Activated CD8-positive, alpha-beta memory T cell treated with anti-CD3 and anti-CD28 coated beads for 4 hours (primary cell): ENCODE data around the gene DNAAF8.
"Not testable (repeated sequence)": the region's sequence is repeated elsewhere in the genome, so short reads cannot be mapped to it uniquely, and the experiment has no call there.

Source experiments
- DNase-seq, 2 donors: peaks; one replicate each; pipeline ENCODE4 v3.0.0-alpha.2; 2020; ENCODE audit warnings: low read depth in 2 of 2

The DNAAF8 gene

GRCh38 chr16:4723071-4723767 is 11.1 kb upstream of the DNAAF8 start:
- DNase-seq = no peak

- DNase-seq = no peak
These were observed 9.6 kb upstream of the DNAAF8 start for GRCh38 chr16:4724661-4725270.

GRCh38 chr16:4726616-4727015 is 7.7 kb upstream of the DNAAF8 start:
- DNase-seq = no peak

- no peak for DNase-seq
These were observed 5.7 kb upstream of the DNAAF8 start for GRCh38 chr16:4728676-4729075.

- DNase-seq = no peak
These were observed 4.5 kb upstream of the DNAAF8 start for GRCh38 chr16:4729876-4730275.

GRCh38 chr16:4733211-4733742 is 1.1 kb upstream of the DNAAF8 start:
- DNase-seq = no peak

- peak; percentile 4 to 5 for DNase-seq
These were observed 632 bp upstream of the DNAAF8 start for GRCh38 chr16:4733747-4734062.

GRCh38 chr16:4734730-4735535 is 596 bp downstream of the DNAAF8 start:
- peak; percentile 87 to 92 for DNase-seq

- no peak for DNase-seq
These were observed 2.2 kb downstream of the DNAAF8 start for GRCh38 chr16:4736546-4736945.

GRCh38 chr16:4737545-4737944 is 3.2 kb downstream of the DNAAF8 start:
- no peak for DNase-seq

GRCh38 chr16:4738370-4738769 is 4.0 kb downstream of the DNAAF8 start:
- DNase-seq = not testable (repeated sequence)

- no peak for DNase-seq
These were observed 9.0 kb downstream of the DNAAF8 start for GRCh38 chr16:4743226-4743878.

GRCh38 chr16:4744555-4745273 is 10.4 kb downstream of the DNAAF8 start:
- DNase-seq = no peak

- DNase-seq = no peak
These were observed 10.9 kb downstream of the DNAAF8 start for GRCh38 chr16:4745274-4745569.

GRCh38 chr16:4746215-4746614 is 11.9 kb downstream of the DNAAF8 start:
- DNase-seq = no peak

GRCh38 chr16:4746991-4747574 is 12.7 kb downstream of the DNAAF8 start:
- DNase-seq = no peak

GRCh38 chr16:4747906-4748681 is 13.8 kb downstream of the DNAAF8 start:
- no peak for DNase-seq

- DNase-seq = no peak
These were observed 14.5 kb downstream of the DNAAF8 start for GRCh38 chr16:4748682-4749411.

- DNase-seq = no peak
These were observed 15.4 kb downstream of the DNAAF8 start for GRCh38 chr16:4749700-4750257.

- no peak for DNase-seq
These were observed 16.6 kb downstream of the DNAAF8 start for GRCh38 chr16:4750896-4751295.
